Loucy (cell line): Measurements from ENCODE around the gene LRIT3.

ENCODE experiments used
- H2AFZ ChIP-seq: fragments of 200-600 bp; sonication (generic); 2 replicates; pipeline ENCODE4 v1.6.0; 2016; ENCODE audit warnings: antibody characterized with exemption, mild to moderate bottlenecking, low read length, moderate library complexity
- H3F3A ChIP-seq: fragments of 200-600 bp; 2 replicates; pipeline ENCODE4 v1.6.0; 2016; ENCODE audit warnings: antibody characterized with exemption, low read depth, mild to moderate bottlenecking
- H3K27me3 ChIP-seq: fragments of 200-600 bp; sonication (generic); 2 replicates; pipeline ENCODE4 v1.6.1; 2014; ENCODE audit warnings: low read length, mild to moderate bottlenecking; ENCODE audit not compliant: insufficient read depth, poor library complexity, severe bottlenecking
- H3K36me3 ChIP-seq: fragments of 200-600 bp; sonication (generic); 2 replicates; pipeline ENCODE4 v1.6.1; 2016; ENCODE audit warnings: low read length; ENCODE audit not compliant: insufficient read depth
- H3K4me1 ChIP-seq: fragments of 200-600 bp; sonication (generic); 2 replicates; pipeline ENCODE4 v1.5.1; 2014; ENCODE audit warnings: low read length, mild to moderate bottlenecking; ENCODE audit not compliant: insufficient read depth, poor library complexity, severe bottlenecking
- H3K4me2 ChIP-seq: fragments of 200-600 bp; sonication (generic); 2 replicates; pipeline ENCODE4 v1.6.0; 2014; ENCODE audit warnings: antibody characterized with exemption, low read length, low read depth, mild to moderate bottlenecking; ENCODE audit not compliant: poor library complexity, severe bottlenecking
- H3K4me3 ChIP-seq: fragments of 200-600 bp; sonication (generic); 2 replicates; pipeline ENCODE4 v1.5.1; 2014; ENCODE audit warnings: low read length, mild to moderate bottlenecking, mixed read lengths; ENCODE audit not compliant: poor library complexity, severe bottlenecking
- H3K79me2 ChIP-seq: fragments of 200-600 bp; sonication (generic); 2 replicates; pipeline ENCODE4 v1.6.1; 2014; ENCODE audit warnings: low read length; ENCODE audit not compliant: insufficient read depth
- H3K9ac ChIP-seq: fragments of 200-600 bp; sonication (generic); 2 replicates; pipeline ENCODE4 v1.6.0; 2014; ENCODE audit warnings: mild to moderate bottlenecking, low read depth, low read length, moderate library complexity; ENCODE audit not compliant: poor library complexity, severe bottlenecking
- H3K9me2 ChIP-seq: fragments of 200-600 bp; sonication (generic); replicated peaks from 2 replicates; pipeline ENCODE4 v1.6.1; 2016; ENCODE audit warnings: low read depth, low read length, mixed read lengths
- H3K9me3 ChIP-seq: fragments of 200-600 bp; sonication (generic); 2 replicates; pipeline ENCODE4 v1.6.1; 2014; ENCODE audit warnings: mild to moderate bottlenecking, antibody characterized with exemption, low read length, low read depth; ENCODE audit not compliant: insufficient read depth
- H4K20me1 ChIP-seq: fragments of 200-600 bp; sonication (generic); 2 replicates; pipeline ENCODE4 v1.6.0; 2014; ENCODE audit warnings: antibody characterized with exemption, low read length, mild to moderate bottlenecking; ENCODE audit not compliant: insufficient read depth, poor library complexity, severe bottlenecking
- EZH2phosphoT487 ChIP-seq: fragments of 200-600 bp; IDR thresholded peaks from 2 replicates; pipeline ENCODE4 v1.6.1; 2018; ENCODE audit warnings: antibody characterized with exemption, mild to moderate bottlenecking, moderate library complexity, borderline replicate concordance
- TF ChIP-seq, protein P1 (sequence below): fragments of 200-600 bp; sonication (generic); conservative IDR thresholded peaks from 2 replicates; pipeline ENCODE4 v1.5.1; 2014; ENCODE audit warnings: mild to moderate bottlenecking, antibody characterized with exemption, low read length

LRIT3 gene

DNA sequence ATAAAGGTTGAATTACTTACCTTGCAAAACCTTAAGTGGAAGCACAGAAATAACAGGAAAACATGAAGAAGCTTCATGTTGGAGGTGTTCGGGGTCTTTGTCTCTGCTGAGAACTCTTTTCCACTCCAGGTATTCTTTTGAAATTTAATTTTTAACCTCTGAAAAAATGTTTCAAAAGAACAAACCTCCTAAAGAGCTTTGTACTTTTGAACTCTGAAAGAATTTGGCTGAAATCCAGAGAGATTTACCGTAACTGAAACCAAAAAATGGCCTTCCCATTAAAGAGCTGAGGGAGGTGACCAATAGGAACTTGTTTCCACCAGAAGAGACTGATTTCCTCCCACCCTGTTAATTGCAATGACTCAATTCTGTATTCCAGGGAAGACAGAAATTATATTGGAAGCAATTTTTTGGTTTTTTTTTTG, 46.0 kb upstream of the LRIT3 start, which contains the start of gene CFI:
Gene CFI (minus strand): TSS at position 105 of the 425 bp plus-strand sequence. CDS start 28 bp downstream, at position 77.
- Histone ChIP-seq H3K79me2 (no peaks in the 10 kb centered on the region), H3K4me2 (no peak within 1 kb of the TSS), H3K9me2 (no peaks in the 10 kb centered on the region), H3K9ac (no peak within 1 kb of the TSS), H4K20me1 (no peaks in the 10 kb centered on the region), H3F3A (no peaks in the 10 kb centered on the region), H3K4me3 (no peak within 1 kb of the TSS), H3K9me3 (no peaks in the 10 kb centered on the region), H3K27me3 (no peaks in the 10 kb centered on the region), H3K36me3 (no peaks in the 10 kb centered on the region), H3K4me1 (no peaks in the 10 kb centered on the region), H2AFZ (peak within 1 kb of the TSS; percentile 1; the same call in 1 of the 2 replicates)
- TF ChIP-seq, protein P1, sequence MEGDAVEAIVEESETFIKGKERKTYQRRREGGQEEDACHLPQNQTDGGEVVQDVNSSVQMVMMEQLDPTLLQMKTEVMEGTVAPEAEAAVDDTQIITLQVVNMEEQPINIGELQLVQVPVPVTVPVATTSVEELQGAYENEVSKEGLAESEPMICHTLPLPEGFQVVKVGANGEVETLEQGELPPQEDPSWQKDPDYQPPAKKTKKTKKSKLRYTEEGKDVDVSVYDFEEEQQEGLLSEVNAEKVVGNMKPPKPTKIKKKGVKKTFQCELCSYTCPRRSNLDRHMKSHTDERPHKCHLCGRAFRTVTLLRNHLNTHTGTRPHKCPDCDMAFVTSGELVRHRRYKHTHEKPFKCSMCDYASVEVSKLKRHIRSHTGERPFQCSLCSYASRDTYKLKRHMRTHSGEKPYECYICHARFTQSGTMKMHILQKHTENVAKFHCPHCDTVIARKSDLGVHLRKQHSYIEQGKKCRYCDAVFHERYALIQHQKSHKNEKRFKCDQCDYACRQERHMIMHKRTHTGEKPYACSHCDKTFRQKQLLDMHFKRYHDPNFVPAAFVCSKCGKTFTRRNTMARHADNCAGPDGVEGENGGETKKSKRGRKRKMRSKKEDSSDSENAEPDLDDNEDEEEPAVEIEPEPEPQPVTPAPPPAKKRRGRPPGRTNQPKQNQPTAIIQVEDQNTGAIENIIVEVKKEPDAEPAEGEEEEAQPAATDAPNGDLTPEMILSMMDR = no peak
- TF ChIP-seq EZH2phosphoT487 = no peak

DNA sequence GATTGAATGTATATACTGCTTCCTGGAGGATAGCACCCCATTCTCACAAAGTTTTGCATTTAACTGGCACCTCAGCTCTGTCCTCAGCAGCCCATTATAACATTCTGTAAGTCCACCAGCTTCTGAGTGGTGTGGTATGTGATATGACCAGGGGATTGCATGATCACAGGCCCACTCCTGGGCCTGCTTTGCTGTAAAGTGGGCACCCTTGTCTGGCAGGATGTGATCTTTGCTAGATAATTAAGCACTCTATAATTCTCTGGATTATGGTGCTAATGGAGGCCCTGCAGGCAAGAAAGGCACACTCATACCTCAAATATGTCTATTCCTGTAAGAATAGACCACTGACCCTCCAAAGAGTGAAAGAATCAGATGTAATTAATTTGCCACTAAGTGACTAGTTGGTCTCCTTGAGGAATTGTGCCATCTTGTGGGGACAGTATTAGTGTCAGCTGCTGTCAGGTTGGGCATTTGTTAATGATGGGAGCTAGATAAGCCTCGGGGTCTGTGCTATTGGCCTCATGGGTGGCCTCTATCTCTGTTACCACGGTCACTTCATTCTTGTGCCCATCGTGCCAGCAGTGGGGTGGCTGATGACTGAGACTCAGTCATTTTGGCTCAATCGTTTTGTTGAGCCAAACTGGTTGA, 43.9 kb upstream of the LRIT3 start:
- no peaks in the 10 kb centered on the region for H3F3A ChIP-seq
- no peak overlapping the region for H3K4me3 ChIP-seq
- H3K9ac ChIP-seq = no peak overlapping the region
- no peaks in the 10 kb centered on the region for H3K4me1 ChIP-seq
- H3K9me2 ChIP-seq = no peaks in the 10 kb centered on the region
- peak overlapping the region; percentile 47; the same call in 1 of the 2 replicates for H2AFZ ChIP-seq
- H4K20me1 ChIP-seq = no peaks in the 10 kb centered on the region
- H3K27me3 ChIP-seq = no peaks in the 10 kb centered on the region
- no peaks in the 10 kb centered on the region for H3K9me3 ChIP-seq
- H3K36me3 ChIP-seq = no peaks in the 10 kb centered on the region
- no peak for TF ChIP-seq EZH2phosphoT487
- TF ChIP-seq, protein P1 = peak; percentile 69
- no peaks in the 10 kb centered on the region for H3K79me2 ChIP-seq
- H3K4me2 ChIP-seq = no peak overlapping the region

DNA sequence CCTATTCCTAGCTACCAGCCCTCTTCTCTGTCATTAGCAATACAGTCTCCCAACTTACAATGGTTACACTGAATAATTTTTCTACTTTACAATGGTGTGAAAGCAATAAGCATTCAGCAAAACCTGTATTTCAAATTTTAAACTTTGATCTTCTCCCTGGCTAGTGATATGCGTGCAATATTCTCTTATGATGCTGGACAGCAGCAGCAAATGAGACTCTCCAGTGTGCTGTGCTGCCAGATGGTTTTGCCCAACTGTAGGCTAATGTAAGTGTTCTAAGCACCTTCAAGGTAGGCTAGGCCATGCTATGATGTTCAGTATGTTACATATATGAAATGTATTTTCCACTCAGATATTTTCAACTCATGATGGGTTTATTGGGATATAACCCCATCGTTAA, 38.3 kb upstream of the LRIT3 start:
- Histone ChIP-seq H3K9me2 (no peaks in the 10 kb centered on the region), H3K36me3 (no peaks in the 10 kb centered on the region), H2AFZ (no peak overlapping the region), H3F3A (no peaks in the 10 kb centered on the region), H3K79me2 (no peaks in the 10 kb centered on the region), H3K27me3 (no peaks in the 10 kb centered on the region), H3K9ac (no peak overlapping the region), H4K20me1 (no peaks in the 10 kb centered on the region), H3K4me1 (peaks cover 3% of the 10 kb centered on the region), H3K9me3 (no peaks in the 10 kb centered on the region), H3K4me3 (no peak overlapping the region), H3K4me2 (no peak overlapping the region)
- TF ChIP-seq, protein P1 = no peak
